GM06990 (cell line): ENCODE results near the gene ING3.

Experiments
- DNase-seq: peaks from one replicate; pipeline ENCODE4 v3.0.0-alpha.2; 2011; ENCODE audit not compliant: insufficient read length; ENCODE audit errors: extremely low read depth
- H3K27me3 ChIP-seq: replicated peaks from 2 replicates; pipeline ENCODE4 v1.6.0; 2011; ENCODE audit warnings: low read length; ENCODE audit not compliant: control insufficient read depth, insufficient read depth
- H3K36me3 ChIP-seq: 2 replicates; pipeline ENCODE4 v1.5.1; 2011; ENCODE audit warnings: low read length; ENCODE audit not compliant: control insufficient read depth, insufficient read depth
- H3K4me3 ChIP-seq: replicated peaks from 2 replicates; pipeline ENCODE4 v1.5.1; 2011; ENCODE audit warnings: low read depth, mild to moderate bottlenecking, control low read depth, low read length
- CTCF ChIP-seq: IDR thresholded peaks from 2 replicates; pipeline ENCODE4 v1.5.1; 2011; ENCODE audit warnings: low read length, control low read depth, mild to moderate bottlenecking, inconsistent platforms; ENCODE audit not compliant: insufficient read depth, poor library complexity, severe bottlenecking

Gene ING3

GRCh38 chr7:120920034-120920433 is 30.5 kb upstream of the ING3 start:
- no peak overlapping the region for H3K4me3 ChIP-seq
- no peak for TF ChIP-seq CTCF
- no peaks in the 10 kb centered on the region for H3K36me3 ChIP-seq
- no peak for DNase-seq
- no peaks in the 10 kb centered on the region for H3K27me3 ChIP-seq

GRCh38 chr7:120920591-120921274 is 29.8 kb upstream of the ING3 start:
- no peak for TF ChIP-seq CTCF
- H3K36me3 ChIP-seq: no peaks in the 10 kb centered on the region
- H3K27me3 ChIP-seq: no peaks in the 10 kb centered on the region
- no peak overlapping the region for H3K4me3 ChIP-seq
- no peak for DNase-seq

GRCh38 chr7:120924837-120925236 is 25.7 kb upstream of the ING3 start:
- no peak overlapping the region for H3K4me3 ChIP-seq
- no peak for TF ChIP-seq CTCF
- no peak for DNase-seq
- H3K27me3 ChIP-seq: no peaks in the 10 kb centered on the region
- no peaks in the 10 kb centered on the region for H3K36me3 ChIP-seq

- no peaks in the 10 kb centered on the region for H3K27me3 ChIP-seq
These were observed 25.2 kb upstream of the ING3 start for GRCh38 chr7:120925392-120925791.

GRCh38 chr7:120926943-120927346 is 23.6 kb upstream of the ING3 start:
- H3K27me3 ChIP-seq: no peaks in the 10 kb centered on the region
- DNase-seq: no peak
- no peak for TF ChIP-seq CTCF
- no peak overlapping the region for H3K4me3 ChIP-seq
- H3K36me3 ChIP-seq: no peaks in the 10 kb centered on the region

More at GRCh38 chr7:120925392-120925791, 25.2 kb upstream of the ING3 start:
- no peak for TF ChIP-seq CTCF
- DNase-seq: no peak
- no peaks in the 10 kb centered on the region for H3K36me3 ChIP-seq
- no peak overlapping the region for H3K4me3 ChIP-seq
